K562 (cell line): Measurements from ENCODE around the gene MEIS1. TPM values are rescaled to one million over a fixed set of nuclear protein-coding genes. Genes with fewer than 3 reads are reported as not detected.

Experiments used
- ATAC-seq: fragments of 200-7000 bp; cut with Tn5 transposase; 3 replicates; pipeline ENCODE4 v1.9.1; 2020; ENCODE audit warnings: moderate library complexity
- BruUV-seq: library from RNA; stranded (reverse); fragments of 400-500 nt; replicated peaks from 2 replicates; lab custom pipeline; 2021; lab: Mats Ljungman, UMichigan
- CTCF ChIA-PET: fragments of 300-600 bp; formaldehyde crosslinking; extraction: SDS; loops from one replicate; lab custom pipeline; 2021; ENCODE audit warnings: low intra/inter-chr PET ratio; lab: Yijun Ruan, JAX
- POLR2A ChIA-PET: fragments of 300-600, 350-650 bp; sonication (Branson Sonifier 250); formaldehyde crosslinking; extraction: SDS; loops from one replicate; lab custom pipeline; 2021; ENCODE audit warnings: antibody characterized with exemption, inconsistent platforms; lab: Yijun Ruan, JAX
- DNase-seq, 4 experiments: peaks; one replicate each; pipeline versions ENCODE4 v3.0.0 to v3.0.0-alpha.2; 2011 to 2018; ENCODE audit warnings: low spot score in 3 of 4, mixed read lengths in 3 of 4; ENCODE audit errors: extremely low read depth in 1 of 4
- FAIRE-seq: peaks from 2 replicates; lab custom pipeline; 2011; peaks lifted over from hg19 to GRCh38; lab: Jason Lieb, UNC
- H2AFZ ChIP-seq: 2 replicates; pipeline ENCODE4 v1.6.0; 2011; ENCODE audit warnings: low read depth, low read length, control low read depth, inconsistent platforms
- H3K27ac ChIP-seq: fragments of 200-600 bp; 3 replicates; pipeline ENCODE4 v1.8.0; 2011; ENCODE audit warnings: low read depth, mild to moderate bottlenecking, control low read depth, inconsistent platforms, low read length, moderate library complexity, mixed read lengths; ENCODE audit errors: extremely low read depth
- H3K27me3 ChIP-seq, 2 experiments: fragments of 300-600 bp in 1 of 2; 2 replicates in 1 of 2; 3 replicates in 1 of 2; pipeline versions ENCODE4 v1.6.0 to v1.8.0; 2011; ENCODE audit warnings: inconsistent platforms in 2 of 2, low read length in 2 of 2, mild to moderate bottlenecking in 1 of 2, mixed read lengths in 1 of 2, moderate library complexity in 1 of 2; ENCODE audit not compliant: control insufficient read depth in 2 of 2, insufficient read depth in 2 of 2
- H3K36me3 ChIP-seq: fragments of 300-600 bp; 3 replicates; pipeline ENCODE4 v1.8.0; 2011; ENCODE audit warnings: mild to moderate bottlenecking, low read length, inconsistent platforms; ENCODE audit not compliant: control insufficient read depth, insufficient read depth
- H3K4me1 ChIP-seq, 2 experiments: fragments of 200-600 bp in 1 of 2; replicated peaks in 1 of 2; 2 replicates in 1 of 2; 3 replicates in 1 of 2; pipeline versions ENCODE4 v1.5.1 to v1.8.0; 2011; ENCODE audit warnings: inconsistent platforms in 2 of 2, low read length in 2 of 2, mild to moderate bottlenecking in 1 of 2, mixed read lengths in 1 of 2, moderate library complexity in 1 of 2; ENCODE audit not compliant: control insufficient read depth in 2 of 2, insufficient read depth in 2 of 2
- H3K4me2 ChIP-seq: 2 replicates; pipeline ENCODE4 v1.6.1; 2011; ENCODE audit warnings: low read length, control low read depth, inconsistent platforms, mixed read lengths; ENCODE audit not compliant: insufficient read depth
- H3K4me3 ChIP-seq: fragments of 200-600 bp; sonication (generic), shearing (Covaris generic); 2 replicates; pipeline ENCODE4 v1.5.1; 2016; ENCODE audit warnings: control low read depth, inconsistent platforms
- H3K79me2 ChIP-seq: fragments of 200-600 bp; 3 replicates; pipeline ENCODE4 v1.8.0; 2011; ENCODE audit warnings: low read length, inconsistent platforms; ENCODE audit not compliant: control insufficient read depth, insufficient read depth
- H3K9ac ChIP-seq, 2 experiments: 2 replicates each; pipeline versions ENCODE4 v1.6.0 to v1.6.1; 2011; ENCODE audit warnings: low read depth in 2 of 2, low read length in 2 of 2, control low read depth in 1 of 2, inconsistent platforms in 1 of 2, mild to moderate bottlenecking in 1 of 2, mixed read lengths in 1 of 2; ENCODE audit not compliant: insufficient read depth in 1 of 2
- H3K9me1 ChIP-seq: one replicate; pipeline ENCODE4 v1.6.0; 2011; ENCODE audit warnings: inconsistent platforms, mild to moderate bottlenecking, low read length, moderate library complexity; ENCODE audit not compliant: control insufficient read depth, insufficient read depth
- H3K9me3 ChIP-seq: replicated peaks from 2 replicates; pipeline ENCODE4 v1.5.1; 2011; ENCODE audit warnings: low read depth, low read length, inconsistent platforms; ENCODE audit not compliant: control insufficient read depth, insufficient read depth
- H4K20me1 ChIP-seq: replicated peaks from 2 replicates; pipeline ENCODE4 v1.6.1; 2011; ENCODE audit warnings: low read length, inconsistent platforms, mixed read lengths; ENCODE audit not compliant: control insufficient read depth, insufficient read depth
- CTCF ChIP-seq, 3 experiments: IDR thresholded peaks in 2 of 3; conservative IDR thresholded peaks in 1 of 3; 2 replicates each; pipeline ENCODE4 v1.5.1; 2011 to 2012; ENCODE audit warnings: low read length in 3 of 3, mild to moderate bottlenecking in 3 of 3, control low read depth in 2 of 3, improper control_type of control experiment in 1 of 3, inconsistent platforms in 1 of 3, low read depth in 1 of 3, mixed read lengths in 1 of 3, moderate library complexity in 1 of 3; ENCODE audit not compliant: insufficient read depth in 2 of 3
- GTF2E2 ChIP-seq: fragments of 200-800 bp; sonication (Bioruptor generic); IDR thresholded peaks from 2 replicates; pipeline ENCODE4 v1.6.1; 2016; ENCODE audit warnings: missing genetic modification characterization, missing compliant biosample characterization
- HNRNPLL ChIP-seq: fragments of 200-400 bp; formaldehyde crosslinking; IDR thresholded peaks from 2 replicates; pipeline ENCODE4 v1.6.1; 2017; ENCODE audit warnings: low read length, low read depth, mild to moderate bottlenecking; ENCODE audit not compliant: poor library complexity, severe bottlenecking
- MTA1 ChIP-seq: fragments of 450-650 bp; IDR thresholded peaks from 2 replicates; pipeline ENCODE4 v1.6.1; 2017; ENCODE audit warnings: borderline replicate concordance
- RAD21 ChIP-seq, 2 experiments: fragments of 250-450 bp in 1 of 2; fragments of 450-650 bp in 1 of 2; sonication (Bioruptor Pico) in 1 of 2; formaldehyde crosslinking in 1 of 2; IDR thresholded peaks in 1 of 2; conservative IDR thresholded peaks in 1 of 2; 2 replicates each; pipeline versions ENCODE4 v1.4.0 to v1.8.0; 2020 to 2022; ENCODE audit warnings: mild to moderate bottlenecking in 2 of 2, moderate library complexity in 1 of 2
- ZNF134 ChIP-seq: fragments of 250-450 bp; sonication (Bioruptor Pico); conservative IDR thresholded peaks from 2 replicates; pipeline ENCODE4 v1.4.0; 2020
- ZNF766 ChIP-seq: fragments of 200-800 bp; sonication (Bioruptor generic); conservative IDR thresholded peaks from 2 replicates; pipeline ENCODE4 v1.6.1; 2016; ENCODE audit warnings: missing genetic modification characterization, missing compliant biosample characterization
- WGBS: fragments of 100-300 bp; shearing (Covaris generic); methylation state at CpG from one replicate; pipeline ENCODE4 v1.1.6; 2016; ENCODE audit warnings: low coverage, mixed read lengths; ENCODE audit not compliant: insufficient coverage; ENCODE audit errors: missing lambda C conversion rate; 5-methylcytosine and 5-hydroxymethylcytosine counted together
- in situ Hi-C: fragments of 300-500 bp; cut with MboI; formaldehyde crosslinking; loops from 4 replicates; pipeline ENCODE4 v1.15.0; 2018; ENCODE audit warnings: inconsistent platforms, mixed read lengths
- intact Hi-C: fragments of 100-400 bp; cut with micrococcal nuclease; formaldehyde crosslinking; loops from 2 replicates; pipeline ENCODE4 v1.14.2; 2022
- polyA plus RNA-seq, 8 experiments: library from polyadenylated mRNA; depleted of rRNA in 4 of 8; stranded (reverse) in 5 of 8; unstranded in 3 of 8; fragments of >200 nt; fragmentation: Nextera tagmentation in 2 of 8; fragmentation: Illumina TruSeq in 1 of 8; extraction: Ambion mirVana in 2 of 8; extraction: Trizol in 1 of 8; gene quantifications; 2 replicates each; pipeline versions ENCODE4 v1.2.1 to v1.2.3, GENCODE V29; 2011 to 2014; ENCODE audit warnings: inconsistent platforms in 1 of 8, missing spikeins in 1 of 8
- total RNA-seq, 7 experiments: library from RNA; depleted of rRNA in 6 of 7; stranded (reverse); fragments of >200 nt in 6 of 7; fragmentation: Illumina TruSeq in 2 of 7; extraction: Trizol in 2 of 7; gene quantifications; 2 replicates each; pipeline versions ENCODE4 v1.2.1 to v1.2.3, GENCODE V29; 2011 to 2021; ENCODE audit warnings: low replicate concordance in 1 of 7

MEIS1 gene
- total and polyA plus RNA-seq, 9 of the 15 experiments (the other 6 are each of a cell fraction or from before 2014, with no cell fraction given): 2.3 to 9.0 (median 5.9) TPM

GRCh38 chr2:66585587-66585986, 150.7 kb downstream of the MEIS1 start:
- ChIA-PET CTCF (no interaction called here), POLR2A (no interaction called here)
- DNase-seq (no peak), FAIRE-seq (no peak), ATAC-seq (no peak)
- Histone ChIP-seq H4K20me1 (no peaks in the 10 kb centered on the region), H2AFZ (no peak overlapping the region), H3K4me2 (no peak overlapping the region), H3K9ac (no peak overlapping the region), H3K4me1 (peaks cover 0 to 4% of the 10 kb centered on the region in 2 experiments; a peak in 1 of 5 replicates), H3K9me1 (no peaks in the 10 kb centered on the region), H3K27me3 (peaks cover 17 to 25% of the 10 kb centered on the region in 2 experiments), H3K9me3 (no peaks in the 10 kb centered on the region), H3K4me3 (no peak overlapping the region), H3K27ac (no peak overlapping the region), H3K79me2 (no peaks in the 10 kb centered on the region), H3K36me3 (no peaks in the 10 kb centered on the region)
- in situ Hi-C loops (no loop called here), intact Hi-C loops (loop anchor here (10.0 kb wide), 1 partner anchor 1259 kb away; no protein-coding TSS in a partner anchor)
- no TSS peak for BruUV-seq
- no peak for TF ChIP-seq ZNF134 (CRISPR knock-in tag)
- TF ChIP-seq GTF2E2 (tag): no peak
- TF ChIP-seq HNRNPLL: no peak
- TF ChIP-seq MTA1: no peak
- WGBS: 5% methylated on average over 6 of the region's 6 CpGs

- FAIRE-seq: no peak
- CTCF ChIA-PET: no interaction called here
Observed at GRCh38 chr2:66587216-66587615, 152.3 kb downstream of the MEIS1 start.

More at GRCh38 chr2:66587216-66587615, 152.3 kb downstream of the MEIS1 start:
- TF ChIP-seq ZNF766 (CRISPR knock-in tag) (no peak), CTCF (IDR thresholded peaks at IDR 0.05 in 2 of 3, conservative IDR thresholded peaks at IDR 0.05 in 1 of 3; ENCODE audit: insufficient read depth in 2 of 3, low read depth in 1 of 3, low read length in 3 of 3) (peak; percentile 37 to 40 (median 40); a peak in 4 of 6 replicates), RAD21 (CRISPR knock-in tag; conservative IDR thresholded peaks at IDR 0.05 in 1 of 2, IDR thresholded peaks at IDR 0.05 in 1 of 2) (peak in 1 of 2 experiments; percentile 48; a peak in 3 of 4 replicates)
- Histone ChIP-seq H3K27me3 (peaks cover 12% of the 10 kb centered on the region in 2 experiments; a peak in 4 of 5 replicates), H3K9me1 (no peaks in the 10 kb centered on the region), H4K20me1 (no peaks in the 10 kb centered on the region), H3K4me1 (no peaks in the 10 kb centered on the region), H3K9ac (no peak overlapping the region), H3K9me3 (no peaks in the 10 kb centered on the region), H3K27ac (no peak overlapping the region), H3K4me3 (no peak overlapping the region), H3K36me3 (no peaks in the 10 kb centered on the region), H3K79me2 (no peaks in the 10 kb centered on the region), H3K4me2 (no peak overlapping the region), H2AFZ (no peak overlapping the region)
- in situ Hi-C loops (no loop called here), intact Hi-C loops (loop anchor here (10.0 kb wide), 1 partner anchor 1258 kb away; no protein-coding TSS in a partner anchor)
- no TSS peak for BruUV-seq
- WGBS: 0% methylated on average over 4 of the region's 4 CpGs
- ATAC-seq: peak; percentile 77
- peak in 2 of 4 experiments; percentile 18 to 40 for DNase-seq
- POLR2A ChIA-PET: no interaction called here
